GM19328 (cell line): ENCODE data around the gene YTHDF1.

Source experiments
- ATAC-seq: cut with Tn5 transposase; IDR thresholded peaks from one replicate; pipeline ENCODE4 v1.9.1; 2021; ENCODE audit warnings: mild to moderate bottlenecking, moderate library complexity; ENCODE audit not compliant: unreplicated experiment

The YTHDF1 gene

GRCh38 chr20:63187338-63188158, 28.4 kb downstream of the YTHDF1 start:
- ATAC-seq: no peak

DNA sequence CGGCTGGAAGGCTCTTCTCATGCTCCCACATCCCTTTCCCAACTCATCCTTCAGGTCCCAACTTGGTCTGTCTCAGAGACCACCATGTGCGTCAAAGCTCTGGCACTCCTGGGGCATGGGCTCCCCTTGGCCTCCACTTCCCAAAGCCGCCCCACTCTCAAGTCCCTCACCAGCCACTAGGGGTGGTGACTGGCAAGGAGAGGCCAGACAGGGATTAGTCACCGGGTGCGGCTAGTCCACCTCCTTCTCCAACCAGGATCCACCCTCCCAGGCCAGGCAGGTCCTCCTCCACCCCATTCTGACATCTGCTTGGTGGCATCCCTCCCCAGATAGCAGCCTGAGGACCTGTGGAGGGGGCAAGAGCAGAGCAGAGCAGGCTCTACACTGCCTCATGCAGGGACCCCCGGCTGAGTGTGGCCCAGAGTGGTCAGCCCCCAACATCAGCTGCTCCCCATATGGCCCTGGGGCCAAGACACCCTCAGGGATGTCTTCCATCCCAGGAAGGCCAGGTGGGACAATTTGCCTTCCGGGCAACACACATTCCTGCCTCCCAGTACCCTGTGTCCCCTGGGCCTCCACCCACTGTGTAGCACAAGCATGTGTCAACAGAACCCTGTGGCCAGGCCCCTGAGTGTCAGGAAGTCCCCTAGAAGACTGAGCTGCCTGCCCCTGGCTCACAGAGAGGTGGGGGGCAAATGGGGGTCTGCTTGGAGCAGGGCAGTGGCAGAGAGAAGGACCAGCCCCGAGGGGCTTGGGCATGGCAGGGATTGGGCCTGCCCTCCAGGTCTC, 29.2 kb downstream of the YTHDF1 start:
- no peak for ATAC-seq

- no peak for ATAC-seq
Measured at GRCh38 chr20:63186084-63186483, 29.8 kb downstream of the YTHDF1 start.

GRCh38 chr20:63185215-63185796, 30.6 kb downstream of the YTHDF1 start:
- no peak for ATAC-seq

GRCh38 chr20:63183422-63184146, 32.3 kb downstream of the YTHDF1 start:
- ATAC-seq: no peak

- no peak for ATAC-seq
Measured at GRCh38 chr20:63182946-63183415, 33.0 kb downstream of the YTHDF1 start.

DNA sequence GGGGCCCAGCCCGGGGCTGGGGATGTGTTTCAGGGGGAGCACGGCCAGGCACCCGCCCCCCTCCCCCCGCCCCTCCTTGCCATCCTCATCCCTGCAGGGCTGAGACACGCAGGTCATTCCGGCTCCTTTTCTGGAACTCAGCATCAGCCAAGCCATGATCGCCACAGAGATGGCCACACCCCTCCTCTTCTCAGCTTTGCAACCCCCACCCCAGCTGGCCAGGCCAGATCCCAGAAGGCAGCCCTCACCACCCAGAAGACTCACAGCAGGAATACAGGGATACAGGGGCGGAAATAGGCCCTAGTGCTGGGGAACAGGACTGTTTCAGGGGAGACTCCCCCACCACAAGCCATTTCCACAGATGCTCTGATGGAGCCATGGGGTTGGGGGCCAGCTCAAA, 33.5 kb downstream of the YTHDF1 start:
- ATAC-seq: no peak

DNA sequence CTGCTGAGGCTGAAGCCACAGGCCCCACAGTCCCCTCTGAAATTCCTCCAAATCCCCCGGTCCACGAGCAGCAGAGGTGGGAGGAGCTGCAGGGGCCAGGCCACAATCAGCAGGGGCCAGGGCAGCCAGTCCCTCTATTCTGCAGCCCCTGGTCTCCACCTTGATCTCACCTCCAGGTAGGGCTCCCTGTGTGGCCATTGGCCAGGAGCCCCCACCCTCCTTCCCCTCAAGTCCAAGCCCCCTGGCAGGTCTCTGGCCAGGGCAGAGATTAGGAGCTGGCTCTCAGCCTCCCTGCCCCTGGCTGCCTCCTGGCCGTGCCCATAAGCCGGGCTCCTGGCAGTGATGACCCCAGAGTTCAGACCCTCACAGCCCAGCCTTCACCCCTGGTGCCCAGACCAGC, 34.7 kb downstream of the YTHDF1 start:
- no peak for ATAC-seq

- ATAC-seq: no peak
Measured at GRCh38 chr20:63180569-63181185, 35.3 kb downstream of the YTHDF1 start.

DNA sequence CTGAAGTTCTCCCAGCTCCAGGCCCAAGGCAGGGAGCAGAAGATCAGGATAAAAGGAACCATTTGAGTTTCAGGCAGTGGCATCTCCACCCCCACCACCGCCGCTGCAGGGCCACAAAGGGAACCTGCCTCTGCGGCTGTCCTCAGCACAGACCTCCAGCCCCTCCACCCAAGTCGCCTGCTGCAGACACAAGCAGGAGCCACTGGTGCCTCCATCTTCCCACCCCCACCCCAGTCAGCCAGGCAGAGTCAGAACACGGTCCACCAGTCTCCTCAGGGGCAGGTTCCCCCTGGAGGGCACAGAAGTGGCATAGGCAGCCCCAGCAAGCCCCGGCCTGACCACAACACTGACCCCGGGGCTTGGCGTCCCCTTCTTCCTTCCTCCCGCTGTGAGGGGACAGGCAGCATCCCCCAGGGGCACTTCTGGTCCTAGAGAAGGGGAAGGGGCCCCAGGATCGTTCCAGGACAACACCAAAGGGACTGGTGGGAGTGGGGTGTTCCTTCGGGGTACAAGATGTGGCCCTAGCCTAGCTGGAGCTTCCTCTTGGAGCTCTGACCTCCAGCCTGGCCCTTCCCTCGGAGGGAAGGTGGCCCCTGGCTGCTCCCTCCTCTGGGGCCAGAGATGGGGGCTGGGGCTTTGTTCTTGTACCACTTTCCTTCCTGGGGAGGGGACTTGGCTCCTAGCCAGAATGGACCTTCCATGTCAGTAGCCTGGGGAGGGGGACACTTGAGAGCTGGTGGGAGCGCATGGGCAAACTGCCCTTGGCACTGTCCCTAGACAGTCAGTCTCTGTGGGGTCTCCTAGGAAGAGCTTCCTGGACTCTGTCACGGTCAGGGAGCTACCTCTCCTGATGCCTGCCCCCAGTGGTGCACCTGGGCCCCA, 36.0 kb downstream of the YTHDF1 start:
- no peak for ATAC-seq

DNA sequence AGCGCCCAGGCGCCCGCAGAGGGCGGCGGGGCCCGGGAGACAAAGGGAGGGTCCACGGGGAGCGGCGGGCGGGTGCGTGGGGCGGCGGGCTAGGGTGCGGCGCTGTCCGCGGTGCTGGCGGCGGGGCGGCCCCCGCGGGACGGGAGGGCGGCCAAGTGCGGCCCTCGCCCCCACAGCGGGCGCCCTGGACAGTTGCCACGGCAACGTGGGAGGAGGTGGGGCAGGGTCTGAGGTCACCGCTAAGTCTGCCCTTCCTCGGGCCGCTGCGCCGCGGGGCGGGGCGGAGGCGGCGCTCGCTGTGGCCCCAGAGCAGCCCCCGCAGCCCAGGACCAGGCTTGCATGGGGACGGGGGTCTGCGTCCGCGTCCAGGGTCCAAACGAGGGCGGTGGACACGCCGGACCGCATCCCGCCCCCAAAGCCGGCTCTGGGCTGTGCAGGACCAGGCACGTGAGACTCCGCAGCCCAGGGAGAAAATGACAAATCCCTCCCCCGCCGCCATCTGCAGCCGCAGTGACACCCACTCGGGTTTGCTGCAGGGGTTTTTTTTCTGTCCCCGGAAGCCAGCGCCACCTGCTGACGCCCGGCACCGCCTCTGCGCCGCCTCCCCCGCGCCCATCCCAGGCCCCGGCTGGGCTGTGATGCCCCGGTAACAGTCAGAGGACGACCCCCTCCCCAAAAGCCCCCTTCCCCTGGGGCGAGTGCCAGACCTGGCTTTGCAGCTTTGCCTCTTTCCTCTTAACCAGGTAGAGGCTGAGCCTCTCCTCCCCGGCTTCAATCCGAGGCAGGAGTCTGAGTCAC, 36.8 kb downstream of the YTHDF1 start:
- no peak for ATAC-seq

GRCh38 chr20:63178446-63178820, 37.5 kb downstream of the YTHDF1 start:
- ATAC-seq: no peak

DNA sequence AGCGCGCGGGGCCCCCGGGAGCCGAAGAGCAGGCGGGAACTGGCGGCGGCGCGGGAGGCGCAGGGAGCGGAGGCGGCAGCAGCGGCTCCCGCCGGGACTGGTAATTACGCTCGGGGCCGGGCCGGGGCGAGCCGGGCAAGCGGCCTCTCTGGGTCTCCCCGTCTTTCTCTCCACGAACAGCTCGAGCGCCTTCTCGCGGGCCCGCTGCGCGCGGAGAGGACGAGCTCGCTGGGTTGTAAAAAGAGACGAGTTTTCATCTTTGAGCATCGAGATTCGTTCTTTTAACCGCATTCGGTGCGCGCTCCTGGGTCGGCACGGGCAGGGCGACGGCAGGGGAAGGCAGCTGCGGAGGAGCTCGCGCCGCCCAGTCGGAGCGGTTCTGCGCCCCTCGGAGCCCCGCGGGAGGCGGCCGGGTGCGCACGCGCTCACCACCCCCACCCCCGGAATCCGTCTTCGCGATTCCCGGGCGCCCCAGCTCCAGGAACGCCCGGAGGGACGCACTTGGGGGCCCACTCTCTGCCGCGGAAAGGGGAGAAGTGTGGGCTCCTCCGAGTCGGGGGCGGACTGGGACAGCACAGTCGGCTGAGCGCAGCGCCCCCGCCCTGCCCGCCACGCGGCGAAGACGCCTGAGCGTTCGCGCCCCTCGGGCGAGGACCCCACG, 38.0 kb downstream of the YTHDF1 start:
- ATAC-seq: no peak

GRCh38 chr20:63177134-63177784, 38.7 kb downstream of the YTHDF1 start:
- no peak for ATAC-seq

DNA sequence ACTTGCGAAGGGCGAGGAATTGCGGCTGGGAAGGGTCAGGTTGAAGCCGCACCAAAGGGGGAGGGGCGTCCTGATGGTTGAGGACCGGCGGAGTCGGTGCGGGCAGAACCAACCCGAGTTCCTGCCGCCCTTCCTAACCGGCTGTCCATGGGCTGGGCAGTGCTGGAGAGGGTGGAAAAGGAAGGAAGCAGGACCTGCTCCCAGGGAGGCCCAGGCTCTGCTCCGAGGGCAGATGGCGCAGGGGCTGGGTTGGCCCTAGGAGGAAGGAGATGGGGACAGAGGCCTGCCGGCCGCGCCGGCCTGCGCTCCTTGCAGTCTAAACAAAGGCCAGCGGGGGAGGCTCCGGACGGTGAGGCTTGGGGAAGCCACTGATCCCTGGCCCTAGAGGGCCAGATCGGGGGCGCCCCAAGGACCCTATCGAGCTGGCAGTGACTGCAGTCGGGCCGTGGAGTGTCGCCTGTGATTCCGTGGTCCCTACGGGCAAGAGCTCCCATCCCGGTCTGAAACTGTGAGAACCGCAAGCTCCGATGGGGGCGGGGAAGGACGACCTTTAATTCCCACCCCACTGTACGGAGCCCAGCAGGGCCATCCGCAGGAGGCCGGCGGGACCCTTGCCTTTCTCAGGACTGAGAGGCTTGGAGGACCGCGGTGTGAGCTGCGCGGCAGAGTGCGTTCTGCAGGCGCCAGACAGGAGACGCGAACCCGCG, 39.4 kb downstream of the YTHDF1 start:
- no peak for ATAC-seq

DNA sequence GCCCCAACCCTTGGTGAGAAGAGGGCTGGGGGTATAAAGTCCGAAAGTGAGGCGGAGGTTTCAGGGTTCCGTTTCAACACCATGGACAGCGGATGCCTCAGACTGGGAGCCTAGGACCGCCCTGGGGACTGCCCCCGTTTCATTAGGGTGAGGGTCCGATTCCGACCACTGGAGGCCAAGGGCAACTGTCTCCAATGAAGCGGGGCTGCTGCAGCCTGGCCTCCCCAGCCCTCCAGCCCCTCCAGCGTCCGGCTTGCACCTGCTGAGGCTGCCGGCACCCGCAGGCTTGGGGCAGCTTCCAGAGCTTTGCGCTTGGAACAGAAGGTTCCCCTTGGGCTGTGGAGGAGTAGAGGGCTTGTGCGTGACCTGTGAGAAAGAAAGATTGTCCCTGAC, 39.9 kb downstream of the YTHDF1 start:
- ATAC-seq: no peak
